Lower leg skin (tissue), 3 donors: ENCODE results near the gene LCMT1.

Experiments
- CTCF ChIP-seq, 3 donors: fragments of 450-650 bp; IDR thresholded peaks; one replicate each; pipeline ENCODE4 v1.5.1; 2016; ENCODE audit warnings: antibody characterized with exemption in 3 of 3, mild to moderate bottlenecking in 3 of 3, moderate library complexity in 2 of 3
- POLR2A ChIP-seq, 2 donors: fragments of 450-650 bp; IDR thresholded peaks; one replicate each; pipeline ENCODE4 v1.6.1; 2016 to 2017; ENCODE audit warnings: antibody characterized with exemption in 2 of 2, mild to moderate bottlenecking in 1 of 2, moderate library complexity in 1 of 2

- TF ChIP-seq CTCF (IDR thresholded peaks at IDR 0.05) = no peak
- no peak for TF ChIP-seq POLR2A (IDR thresholded peaks at IDR 0.05)
Observed at GRCh38 chr16:25065899-25066298, 45.6 kb upstream of the LCMT1 start.
